GM12878 (cell line): Measurements from ENCODE around the gene UHRF1. TPM values are rescaled to one million over a fixed set of nuclear protein-coding genes. Genes with fewer than 3 reads are reported as not detected.

Source experiments
- ATAC-seq: fragments of 200-7000 bp; cut with Tn5 transposase; 3 replicates; pipeline ENCODE4 v1.9.1; 2020; ENCODE audit warnings: mild to moderate bottlenecking, moderate library complexity
- BruUV-seq: library from RNA; stranded (reverse); fragments of 400-500 nt; replicated peaks from 2 replicates; lab custom pipeline; 2021; lab: Mats Ljungman, UMichigan
- CTCF ChIA-PET: fragments of 300-600 bp; sonication (Branson Sonifier 250); formaldehyde crosslinking; extraction: SDS; loops from one replicate; lab custom pipeline; 2021; ENCODE audit warnings: inconsistent platforms; lab: Yijun Ruan, JAX
- POLR2A ChIA-PET: fragments of 350-600 bp; formaldehyde crosslinking; extraction: SDS; loops from one replicate; lab custom pipeline; 2021; ENCODE audit warnings: inconsistent platforms; lab: Charles Lee
- RAD21 ChIA-PET: fragments of 300-600 bp; sonication (Branson Sonifier 250); formaldehyde crosslinking; loops from one replicate; lab custom pipeline; 2023; ENCODE audit warnings: antibody characterized with exemption; ENCODE audit not compliant: unreplicated experiment; lab: Charles Lee
- SMC1A ChIA-PET: fragments of 300-600 bp; sonication (Branson Sonifier 250); formaldehyde crosslinking; loops from one replicate; lab custom pipeline; 2023; ENCODE audit not compliant: unreplicated experiment, uncharacterized antibody; lab: Charles Lee
- DNase-seq: peaks from one replicate; pipeline ENCODE4 v3.0.0-alpha.2; 2011; ENCODE audit warnings: low read depth, low spot score
- FAIRE-seq: peaks from 3 replicates; lab custom pipeline; 2011; peaks lifted over from hg19 to GRCh38; lab: Jason Lieb, UNC
- H2AFZ ChIP-seq: 2 replicates; pipeline ENCODE4 v1.6.0; 2011; ENCODE audit warnings: low read depth, low read length, control low read depth; ENCODE audit not compliant: control insufficient read depth
- H3K27ac ChIP-seq: 2 replicates; pipeline ENCODE4 v1.5.1; 2011; ENCODE audit warnings: control low read depth; ENCODE audit not compliant: control insufficient read depth, insufficient read depth
- H3K27me3 ChIP-seq, 2 experiments: replicated peaks in 1 of 2; 2 replicates each; pipeline versions ENCODE4 v1.6.0 to v1.6.1; 2011; ENCODE audit warnings: low read length in 1 of 2; ENCODE audit not compliant: control insufficient read depth in 2 of 2, insufficient read depth in 2 of 2
- H3K36me3 ChIP-seq, 2 experiments: 2 replicates each; pipeline ENCODE4 v1.5.1; 2011; ENCODE audit warnings: low read length in 1 of 2; ENCODE audit not compliant: control insufficient read depth in 2 of 2, insufficient read depth in 2 of 2
- H3K4me1 ChIP-seq: 2 replicates; pipeline ENCODE4 v1.6.1; 2011; ENCODE audit warnings: mild to moderate bottlenecking, low read length, moderate library complexity, mixed read lengths; ENCODE audit not compliant: control insufficient read depth, insufficient read depth
- H3K4me2 ChIP-seq: 2 replicates; pipeline ENCODE4 v1.6.0; 2011; ENCODE audit warnings: control low read depth; ENCODE audit not compliant: control insufficient read depth, insufficient read depth
- H3K4me3 ChIP-seq: fragments of 200-600 bp; sonication (generic); 2 replicates; pipeline ENCODE4 v1.5.1; 2016
- H3K79me2 ChIP-seq: 2 replicates; pipeline ENCODE4 v1.6.0; 2011; ENCODE audit warnings: low read length; ENCODE audit not compliant: control insufficient read depth, insufficient read depth
- H3K9ac ChIP-seq: 2 replicates; pipeline ENCODE4 v1.8.0; 2011; ENCODE audit warnings: low read length, control low read depth, mixed read lengths; ENCODE audit not compliant: control insufficient read depth, insufficient read depth
- H3K9me3 ChIP-seq: replicated peaks from 3 replicates; pipeline ENCODE4 v1.5.1; 2011; ENCODE audit warnings: mild to moderate bottlenecking, low read length; ENCODE audit not compliant: control insufficient read depth, insufficient read depth
- H4K20me1 ChIP-seq: 2 replicates; pipeline ENCODE4 v1.6.0; 2011; ENCODE audit not compliant: control insufficient read depth, insufficient read depth
- IRF5 ChIP-seq: fragments of 450-650 bp; IDR thresholded peaks from 2 replicates; pipeline ENCODE4 v1.6.1; 2017; ENCODE audit warnings: borderline replicate concordance
- KLF5 ChIP-seq: fragments of 450-650 bp; IDR thresholded peaks from 2 replicates; pipeline ENCODE4 v1.6.1; 2014; ENCODE audit warnings: mild to moderate bottlenecking; ENCODE audit not compliant: partially characterized antibody
- MEF2B ChIP-seq: fragments of 450-650 bp; IDR thresholded peaks from 2 replicates; pipeline ENCODE4 v1.6.1; 2018; ENCODE audit warnings: mild to moderate bottlenecking, moderate library complexity; ENCODE audit not compliant: partially characterized antibody, poor library complexity, severe bottlenecking
- NFIC ChIP-seq: IDR thresholded peaks from 2 replicates; pipeline ENCODE4 v1.6.1; 2012; ENCODE audit warnings: low read depth, mild to moderate bottlenecking, inconsistent platforms, low read length, moderate library complexity
- NR2C2 ChIP-seq: IDR thresholded peaks from 2 replicates; pipeline ENCODE4 v1.6.1; 2011; ENCODE audit warnings: borderline replicate concordance, low read depth; ENCODE audit not compliant: control insufficient read depth, insufficient read length
- NRF1 ChIP-seq: conservative IDR thresholded peaks from 2 replicates; pipeline ENCODE4 v1.6.1; 2011; ENCODE audit warnings: mild to moderate bottlenecking, low read depth, low read length, improper control_type of control experiment
- POLR2AphosphoS2 ChIP-seq: IDR thresholded peaks from 2 replicates; pipeline ENCODE4 v1.6.1; 2011; ENCODE audit warnings: low read depth, mild to moderate bottlenecking, low read length, improper control_type of control experiment, moderate library complexity
- POLR2AphosphoS5 ChIP-seq: IDR thresholded peaks from 2 replicates; pipeline ENCODE4 v1.6.1; 2011; ENCODE audit warnings: mild to moderate bottlenecking, low read length, inconsistent platforms
- SUPT20H ChIP-seq: IDR thresholded peaks from 2 replicates; pipeline ENCODE4 v1.6.1; 2011; ENCODE audit warnings: low read depth, mild to moderate bottlenecking, low read length, moderate library complexity, borderline replicate concordance; ENCODE audit not compliant: control insufficient read depth
- ZNF24 ChIP-seq: fragments of 450-650 bp; IDR thresholded peaks from 2 replicates; pipeline ENCODE4 v1.6.1; 2017; ENCODE audit warnings: antibody characterized with exemption, mild to moderate bottlenecking
- ZNF592 ChIP-seq: fragments of 450-650 bp; IDR thresholded peaks from 2 replicates; pipeline ENCODE4 v1.6.1; 2017; ENCODE audit warnings: mild to moderate bottlenecking, moderate library complexity
- WGBS: methylation state at CpG from one replicate; pipeline ENCODE4 v1.1.6; 2016; ENCODE audit warnings: low lambda C conversion rate; ENCODE audit not compliant: insufficient replicate concordance, insufficient coverage; ENCODE audit errors: missing lambda C conversion rate; 5-methylcytosine and 5-hydroxymethylcytosine counted together
- in situ Hi-C: fragments of 300-500 bp; cut with MboI; formaldehyde crosslinking; loops from 9 replicates; pipeline ENCODE4 v1.14.3; 2018; ENCODE audit warnings: mixed read lengths
- intact Hi-C: fragments of 100-400 bp; cut with micrococcal nuclease; formaldehyde crosslinking; loops from one replicate; pipeline ENCODE4 v1.14.2; 2022; ENCODE audit not compliant: unreplicated experiment
- polyA plus RNA-seq, 11 experiments: library from polyadenylated mRNA; depleted of rRNA in 4 of 11; unstranded in 6 of 11; stranded (reverse) in 5 of 11; fragments of >200 nt; fragmentation: Nextera tagmentation in 4 of 11; fragmentation: Illumina TruSeq in 1 of 11; extraction: Ambion mirVana in 4 of 11; extraction: Trizol in 1 of 11; gene quantifications; 1 replicate in 1 of 11; 2 replicates in 10 of 11; pipeline versions ENCODE4 v1.2.1 to v1.2.3, GENCODE V29; 2011 to 2016; ENCODE audit warnings: inconsistent platforms in 2 of 11, missing spikeins in 2 of 11, low read depth in 1 of 11
- total RNA-seq, 4 experiments: library from RNA; depleted of rRNA in 3 of 4; stranded (reverse); fragments of >200 nt in 3 of 4; fragmentation: Illumina TruSeq in 1 of 4; extraction: Trizol in 1 of 4; gene quantifications; 2 replicates each; pipeline versions ENCODE4 v1.2.1 to v1.2.3, GENCODE V29; 2013 to 2021
- TF ChIP-seq, protein P1 (sequence below): fragments of 450-650 bp; IDR thresholded peaks from 2 replicates; pipeline ENCODE4 v1.6.1; 2016; ENCODE audit warnings: mild to moderate bottlenecking, moderate library complexity, borderline replicate concordance

The UHRF1 gene
- total and polyA plus RNA-seq, 10 of the 15 experiments (the other 5 are each of a cell fraction or from before 2014, with no cell fraction given), result 13.0 to 109 (median 37.7) TPM

DNA sequence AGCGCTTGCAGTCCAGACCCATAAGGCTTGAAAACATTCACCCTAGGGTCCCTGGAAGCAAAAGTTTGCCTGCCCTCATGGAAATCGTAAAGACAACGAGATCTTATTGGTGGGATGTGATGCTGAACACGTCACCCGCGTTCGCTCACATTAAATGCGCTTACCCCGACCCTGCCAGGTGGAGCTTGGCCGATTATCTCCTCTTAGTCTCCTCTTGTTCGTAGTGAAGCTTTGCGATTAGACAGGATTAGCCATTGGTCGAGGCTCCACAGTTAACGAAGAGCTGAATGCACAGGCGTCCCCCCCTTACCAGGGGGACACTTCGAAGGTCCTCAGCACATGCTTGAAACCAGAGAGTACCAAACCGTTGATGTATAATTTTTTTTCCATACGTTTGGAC is 43.6 kb downstream of the UHRF1 start:
- no peaks in the 10 kb centered on the region for H4K20me1 ChIP-seq
- WGBS, result 94% methylated on average over 18 of the region's 18 CpGs
- ATAC-seq (no peak), DNase-seq (no peak), FAIRE-seq (no peak)
- no peaks in the 10 kb centered on the region for H3K4me1 ChIP-seq
- no peak overlapping the region for H3K4me2 ChIP-seq
- H3K27me3 ChIP-seq, result no peaks in the 10 kb centered on the region
- peaks cover 12 to 34% of the 10 kb centered on the region in 2 experiments; a peak in 3 of 4 replicates for H3K36me3 ChIP-seq
- RAD21 ChIA-PET, result no interaction called here
- H2AFZ ChIP-seq, result no peak overlapping the region
- CTCF ChIA-PET, result no interaction called here
- in situ Hi-C loops (no loop called here), intact Hi-C loops (no loop called here)
- POLR2A ChIA-PET, result no interaction called here
- no TSS peak for BruUV-seq
- H3K27ac ChIP-seq, result no peak overlapping the region
- no peak overlapping the region for H3K9ac ChIP-seq
- H3K79me2 ChIP-seq, result no peaks in the 10 kb centered on the region
- H3K4me3 ChIP-seq, result no peak overlapping the region
- SMC1A ChIA-PET, result no interaction called here
- no peaks in the 10 kb centered on the region for H3K9me3 ChIP-seq
- TF ChIP-seq, protein P1, sequence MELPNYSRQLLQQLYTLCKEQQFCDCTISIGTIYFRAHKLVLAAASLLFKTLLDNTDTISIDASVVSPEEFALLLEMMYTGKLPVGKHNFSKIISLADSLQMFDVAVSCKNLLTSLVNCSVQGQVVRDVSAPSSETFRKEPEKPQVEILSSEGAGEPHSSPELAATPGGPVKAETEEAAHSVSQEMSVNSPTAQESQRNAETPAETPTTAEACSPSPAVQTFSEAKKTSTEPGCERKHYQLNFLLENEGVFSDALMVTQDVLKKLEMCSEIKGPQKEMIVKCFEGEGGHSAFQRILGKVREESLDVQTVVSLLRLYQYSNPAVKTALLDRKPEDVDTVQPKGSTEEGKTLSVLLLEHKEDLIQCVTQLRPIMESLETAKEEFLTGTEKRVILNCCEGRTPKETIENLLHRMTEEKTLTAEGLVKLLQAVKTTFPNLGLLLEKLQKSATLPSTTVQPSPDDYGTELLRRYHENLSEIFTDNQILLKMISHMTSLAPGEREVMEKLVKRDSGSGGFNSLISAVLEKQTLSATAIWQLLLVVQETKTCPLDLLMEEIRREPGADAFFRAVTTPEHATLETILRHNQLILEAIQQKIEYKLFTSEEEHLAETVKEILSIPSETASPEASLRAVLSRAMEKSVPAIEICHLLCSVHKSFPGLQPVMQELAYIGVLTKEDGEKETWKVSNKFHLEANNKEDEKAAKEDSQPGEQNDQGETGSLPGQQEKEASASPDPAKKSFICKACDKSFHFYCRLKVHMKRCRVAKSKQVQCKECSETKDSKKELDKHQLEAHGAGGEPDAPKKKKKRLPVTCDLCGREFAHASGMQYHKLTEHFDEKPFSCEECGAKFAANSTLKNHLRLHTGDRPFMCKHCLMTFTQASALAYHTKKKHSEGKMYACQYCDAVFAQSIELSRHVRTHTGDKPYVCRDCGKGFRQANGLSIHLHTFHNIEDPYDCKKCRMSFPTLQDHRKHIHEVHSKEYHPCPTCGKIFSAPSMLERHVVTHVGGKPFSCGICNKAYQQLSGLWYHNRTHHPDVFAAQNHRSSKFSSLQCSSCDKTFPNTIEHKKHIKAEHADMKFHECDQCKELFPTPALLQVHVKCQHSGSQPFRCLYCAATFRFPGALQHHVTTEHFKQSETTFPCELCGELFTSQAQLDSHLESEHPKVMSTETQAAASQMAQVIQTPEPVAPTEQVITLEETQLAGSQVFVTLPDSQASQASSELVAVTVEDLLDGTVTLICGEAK, result no peak
- TF ChIP-seq MEF2B (no peak), KLF5 (no peak), POLR2AphosphoS5 (no peak), NFIC (no peak), NRF1 (no peak), NR2C2 (no peak), ZNF24 (no peak), ZNF592 (no peak), POLR2AphosphoS2 (no peak), SUPT20H (no peak), IRF5 (no peak)
